HEK293T (cell line): ENCODE data around the gene IL1R2.

ENCODE experiments used
- CTBP1 ChIP-seq: fragments of 450-650 bp; IDR thresholded peaks from 2 replicates; pipeline ENCODE4 v1.6.1; 2016; ENCODE audit warnings: borderline replicate concordance
- FOXA1 ChIP-seq: fragments of 450-650 bp; IDR thresholded peaks from 2 replicates; pipeline ENCODE4 v1.6.1; 2016; ENCODE audit warnings: mild to moderate bottlenecking
- L3MBTL2 ChIP-seq: fragments of 450-650 bp; conservative IDR thresholded peaks from 2 replicates; pipeline ENCODE4 v1.6.1; 2016; ENCODE audit warnings: mild to moderate bottlenecking
- LEF1 ChIP-seq: fragments of 450-650 bp; IDR thresholded peaks from 2 replicates; pipeline ENCODE4 v1.6.1; 2017; ENCODE audit warnings: mild to moderate bottlenecking, borderline replicate concordance
- NFRKB ChIP-seq: fragments of 450-650 bp; IDR thresholded peaks from 2 replicates; pipeline ENCODE4 v1.6.1; 2016; ENCODE audit warnings: mild to moderate bottlenecking, moderate library complexity
- SP1 ChIP-seq: fragments of 450-650 bp; IDR thresholded peaks from 2 replicates; pipeline ENCODE4 v1.6.1; 2017
- TARDBP ChIP-seq: fragments of 450-650 bp; IDR thresholded peaks from 2 replicates; pipeline ENCODE4 v1.6.1; 2016

GRCh38 chr2:101998896-101999789, 7.4 kb downstream of the IL1R2 start:
- TF ChIP-seq SP1, result no peak
- no peak for TF ChIP-seq NFRKB
- TF ChIP-seq L3MBTL2, result no peak
- no peak for TF ChIP-seq CTBP1
- TF ChIP-seq FOXA1, result no peak
- TF ChIP-seq TARDBP, result no peak
- TF ChIP-seq LEF1, result no peak
